Inflammatory macrophage (primary cell): Measurements from ENCODE around the gene PRKCZ.
"Not testable (repeated sequence)": the region's sequence is repeated elsewhere in the genome, so short reads cannot be mapped to it uniquely, and the experiment has no call there.

ENCODE experiments used
- DNase-seq, 2 donors: peaks; one replicate each; pipeline ENCODE4 v3.0.0-alpha.2; 2020 to 2022

PRKCZ gene

DNA sequence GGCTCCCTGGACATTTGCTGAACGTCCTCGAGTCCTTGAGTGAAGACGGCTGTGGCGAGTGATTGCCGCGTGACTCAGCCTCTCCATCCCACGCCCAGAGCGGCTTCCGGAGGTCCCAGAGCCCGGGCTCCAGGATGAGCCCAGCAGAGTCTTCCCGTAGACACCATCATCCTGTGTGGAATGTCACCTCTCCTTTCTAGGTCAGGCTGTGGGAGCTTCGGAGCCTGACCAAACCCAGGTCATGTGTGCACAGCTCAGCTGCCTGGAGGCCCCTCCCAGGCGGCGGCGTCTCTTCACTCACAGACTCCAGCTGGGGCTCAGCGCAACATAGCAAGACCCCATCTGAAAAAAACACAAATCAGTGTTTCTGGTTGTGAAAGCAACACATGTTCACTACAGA is 38.2 kb downstream of the PRKCZ start:
- no peak for DNase-seq

DNA sequence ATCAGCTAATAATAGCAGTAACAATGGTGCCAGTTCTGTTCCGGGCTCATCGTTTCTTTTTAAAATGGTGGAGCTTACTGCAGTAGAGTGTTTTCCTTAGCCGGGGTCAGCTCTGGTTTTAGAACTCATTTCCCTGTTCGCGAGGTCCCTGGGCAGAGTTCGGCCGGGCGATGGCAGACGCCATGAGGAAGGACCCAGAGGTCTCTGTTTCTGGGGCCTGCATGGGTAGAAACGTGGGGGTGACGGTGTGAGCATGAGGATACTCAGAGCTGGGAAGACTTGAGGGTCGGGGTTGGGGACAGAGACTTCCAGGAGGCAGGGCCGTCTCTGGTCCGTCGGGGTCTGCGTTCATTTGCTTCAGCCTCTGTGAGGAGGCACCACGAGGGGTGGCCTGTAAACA is 38.8 kb downstream of the PRKCZ start:
- DNase-seq: no peak

DNA sequence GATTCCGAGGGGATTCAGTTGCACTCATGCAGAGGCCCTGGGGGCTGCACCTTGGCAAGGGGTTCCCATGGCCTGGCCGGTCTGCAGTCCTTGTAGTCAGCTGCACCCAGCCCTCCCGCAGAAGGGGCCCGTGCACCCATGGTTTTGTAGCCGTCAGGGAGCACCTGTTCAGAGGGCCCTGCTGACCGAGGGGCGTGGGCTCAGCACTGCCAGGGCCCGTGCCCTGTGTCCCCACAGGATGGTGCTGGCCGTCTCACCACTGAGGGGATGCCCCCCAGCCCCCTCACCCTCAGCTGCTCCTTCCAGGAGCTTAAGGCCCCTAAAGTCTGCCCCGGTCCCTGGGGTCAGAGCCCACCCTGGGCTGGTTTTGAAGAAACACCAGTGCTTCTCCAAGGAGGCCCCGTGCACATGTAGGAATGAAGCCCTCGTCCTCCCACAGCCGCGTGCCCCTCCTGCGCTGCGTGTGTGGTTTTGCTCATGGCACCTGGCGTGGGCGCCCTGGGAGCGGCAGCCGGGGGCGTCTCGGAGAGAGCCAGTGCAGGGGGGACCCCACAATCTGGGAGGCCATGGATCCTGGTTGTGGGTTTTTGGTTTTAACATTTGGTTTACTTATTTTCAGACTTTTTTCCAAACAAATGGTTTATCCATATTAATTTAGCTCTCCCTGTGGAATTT is 40.1 kb downstream of the PRKCZ start:
- DNase-seq: no peak

DNA sequence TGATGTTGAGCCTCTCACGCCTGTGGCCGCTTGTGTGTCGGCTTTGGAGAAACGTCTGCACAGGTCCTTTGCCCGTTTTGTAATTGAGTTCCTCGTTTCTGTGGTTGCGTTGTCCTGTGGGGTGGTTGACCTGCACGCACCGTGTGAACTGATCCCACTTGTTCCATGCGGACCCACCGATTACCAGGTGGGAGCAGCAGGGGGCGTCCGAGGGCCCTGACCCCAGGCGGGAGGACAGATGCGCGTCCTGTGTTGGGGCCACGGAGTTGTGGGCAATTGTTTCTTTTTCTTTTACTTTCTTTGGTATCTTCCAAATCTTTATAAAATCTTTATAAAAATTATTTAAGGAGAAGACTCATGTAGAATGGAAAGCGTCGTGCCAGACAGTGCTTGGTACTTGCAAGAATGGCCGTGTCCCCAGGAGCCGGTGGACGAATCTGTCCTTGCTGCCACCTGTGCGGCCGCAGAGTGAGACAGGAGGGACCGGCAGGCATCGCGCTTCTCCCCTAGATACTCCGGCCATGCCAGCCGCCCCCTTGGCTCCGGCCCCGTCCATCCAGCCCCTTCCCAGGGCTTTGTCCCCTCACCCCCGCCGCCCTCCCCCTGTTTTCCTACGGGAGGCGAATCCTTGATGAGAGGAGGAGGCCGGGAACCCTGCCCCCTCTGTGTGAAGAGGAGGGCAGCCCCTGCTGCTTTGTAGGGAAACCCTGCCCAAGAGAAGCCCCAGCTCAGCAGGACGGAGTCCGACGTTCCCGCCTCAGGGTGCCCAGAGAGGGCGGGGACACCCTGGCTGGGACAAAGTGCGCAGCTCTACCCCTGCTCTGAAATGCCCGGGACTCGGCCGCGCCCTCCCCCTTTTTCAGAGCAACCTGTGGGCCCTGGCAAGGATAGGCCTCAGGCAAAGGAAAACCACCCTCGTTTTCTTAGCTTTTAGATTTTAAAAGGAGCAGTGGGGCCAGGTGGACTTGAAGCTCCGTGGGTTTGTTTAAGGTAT is 41.7 kb downstream of the PRKCZ start:
- peak; percentile 34 to 35 for DNase-seq

DNA sequence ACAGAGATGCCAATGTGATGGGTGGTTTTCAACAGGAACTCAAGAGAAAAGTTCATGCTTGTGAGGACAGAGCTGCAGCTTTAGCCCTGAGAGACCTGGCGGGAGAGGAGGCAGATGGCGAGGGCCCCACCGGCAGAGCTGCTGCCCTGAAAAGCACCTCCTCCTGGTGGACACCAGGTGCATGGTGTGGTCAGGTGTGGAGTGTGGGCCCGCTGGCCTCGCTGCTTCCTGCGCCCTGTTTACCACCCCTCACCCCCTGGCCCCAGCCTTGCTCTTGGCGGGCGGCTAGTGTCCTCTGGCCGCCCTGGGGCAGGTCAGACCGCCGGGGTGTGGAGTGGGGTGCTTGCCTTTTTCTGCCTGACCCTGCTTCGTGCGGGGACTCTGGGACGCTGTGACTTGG is 42.8 kb downstream of the PRKCZ start:
- DNase-seq: no peak

DNA sequence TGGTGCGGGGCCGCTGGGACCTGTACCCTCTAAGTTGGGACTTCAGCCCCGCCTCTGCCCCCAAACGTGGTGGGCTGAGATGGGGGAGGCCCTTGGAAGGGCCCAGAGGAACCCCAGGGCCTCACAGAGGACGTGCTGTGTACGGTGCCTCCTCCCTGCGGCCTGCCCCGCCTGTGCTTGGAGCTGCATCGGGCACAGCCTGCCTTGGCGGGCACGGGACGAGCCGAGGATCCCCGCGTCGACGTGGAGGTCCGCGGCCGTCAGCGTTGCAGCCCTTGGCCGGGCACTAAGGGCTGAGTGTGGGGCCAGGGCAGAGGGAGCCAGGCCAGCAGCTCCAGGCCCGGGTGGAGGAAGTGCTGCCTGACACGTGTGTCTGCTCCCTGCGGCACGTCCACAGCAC is 43.4 kb downstream of the PRKCZ start:
- no peak for DNase-seq

DNA sequence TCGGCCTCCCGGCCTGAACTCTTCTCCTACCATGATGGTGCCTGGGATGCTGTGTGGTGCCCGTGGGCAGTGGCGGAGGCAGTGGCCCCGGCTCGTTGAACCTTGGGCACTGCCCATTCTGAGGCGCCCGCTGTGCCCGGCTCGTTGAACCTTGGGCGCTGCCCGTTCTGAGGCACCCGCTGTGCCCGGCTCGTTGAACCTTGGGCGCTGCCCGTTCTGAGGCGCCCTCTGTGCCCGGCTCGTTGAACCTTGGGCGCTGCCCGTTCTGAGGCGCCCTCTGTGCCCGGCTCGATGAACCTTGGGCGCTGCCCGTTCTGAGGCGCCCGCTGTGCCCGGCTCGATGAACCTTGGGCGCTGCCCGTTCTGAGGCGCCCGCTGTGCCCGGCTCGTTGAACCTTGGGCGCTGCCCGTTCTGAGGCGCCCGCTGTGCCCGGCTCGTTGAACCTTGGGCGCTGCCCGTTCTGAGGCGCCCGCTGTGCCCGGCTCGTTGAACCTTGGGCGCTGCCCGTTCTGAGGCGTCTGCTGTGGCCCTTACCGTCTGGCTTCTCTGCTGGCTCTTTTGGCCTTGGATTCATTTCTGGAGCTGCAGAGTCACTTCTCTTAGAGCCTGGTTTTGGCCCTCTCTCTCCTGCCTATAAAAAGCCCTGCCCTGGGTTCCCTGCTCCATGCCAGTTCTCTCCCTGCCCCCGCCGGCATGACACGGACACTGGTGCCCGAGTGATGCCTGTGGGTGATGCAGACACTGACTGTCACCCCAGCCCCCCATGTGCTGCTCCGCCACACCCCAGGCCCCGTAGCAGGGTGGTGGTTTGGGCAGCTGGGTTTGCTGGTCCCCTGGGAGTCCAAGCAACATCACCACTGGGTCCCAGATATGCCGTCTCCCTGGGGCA is 44.3 kb downstream of the PRKCZ start:
- not testable (repeated sequence) for DNase-seq

DNA sequence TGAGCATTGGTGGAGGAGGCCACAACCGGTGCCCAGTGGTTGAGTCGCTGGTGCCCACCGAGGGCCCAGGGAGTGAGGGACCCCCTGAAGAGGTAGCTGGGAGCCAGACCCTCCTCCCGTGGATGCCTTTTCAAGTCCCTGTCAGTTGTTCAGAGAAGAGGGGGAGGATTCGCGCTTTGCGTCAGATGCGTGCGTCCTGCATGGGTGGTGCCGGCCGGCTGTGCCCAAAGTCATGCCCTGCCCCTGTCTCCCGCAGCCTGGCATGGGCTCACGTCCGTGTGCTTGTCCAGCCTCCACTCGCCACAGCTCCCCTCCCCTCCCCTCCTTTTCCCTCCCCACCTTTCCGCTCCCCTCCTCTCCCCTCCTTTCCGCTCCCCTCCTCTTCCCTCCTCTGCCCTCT is 45.2 kb downstream of the PRKCZ start:
- DNase-seq: no peak

DNA sequence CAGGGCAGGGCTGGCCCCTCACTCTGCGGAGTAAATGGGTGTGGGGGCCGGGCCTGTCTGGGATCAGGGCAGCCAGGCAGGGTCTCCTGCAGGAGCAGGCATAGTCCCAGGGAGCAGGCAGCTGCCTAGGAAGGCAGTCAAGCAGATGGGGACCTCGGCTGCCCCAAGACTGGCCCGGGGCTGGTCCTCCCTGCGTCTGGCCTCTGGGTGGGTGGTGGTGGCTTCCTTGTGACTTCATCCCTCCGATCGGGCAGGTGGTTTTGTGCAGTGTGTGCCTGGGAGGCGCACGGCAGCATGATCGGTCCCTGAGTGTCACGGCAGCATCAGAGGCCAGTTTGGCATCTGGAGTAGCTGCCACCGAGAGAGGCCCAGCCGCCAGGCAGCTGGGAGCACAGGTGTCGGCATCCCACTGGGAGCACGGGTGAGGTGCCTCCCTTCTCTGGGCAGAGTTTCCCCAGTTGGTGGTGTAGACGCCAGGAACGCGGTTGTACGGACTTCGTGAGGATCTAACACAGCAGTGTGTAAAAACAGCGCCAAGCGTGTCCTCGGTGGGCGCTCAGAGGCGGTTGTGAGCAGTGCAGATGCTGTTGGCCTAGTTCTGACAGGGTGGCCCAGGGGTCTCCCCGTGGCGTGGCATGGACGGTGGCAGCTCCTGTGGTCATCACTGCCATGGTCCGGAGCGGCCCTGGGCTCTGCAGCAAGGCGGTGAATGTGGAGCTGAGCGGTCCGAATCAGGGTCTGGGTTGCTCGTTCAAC is 45.9 kb downstream of the PRKCZ start:
- DNase-seq: no peak

DNA sequence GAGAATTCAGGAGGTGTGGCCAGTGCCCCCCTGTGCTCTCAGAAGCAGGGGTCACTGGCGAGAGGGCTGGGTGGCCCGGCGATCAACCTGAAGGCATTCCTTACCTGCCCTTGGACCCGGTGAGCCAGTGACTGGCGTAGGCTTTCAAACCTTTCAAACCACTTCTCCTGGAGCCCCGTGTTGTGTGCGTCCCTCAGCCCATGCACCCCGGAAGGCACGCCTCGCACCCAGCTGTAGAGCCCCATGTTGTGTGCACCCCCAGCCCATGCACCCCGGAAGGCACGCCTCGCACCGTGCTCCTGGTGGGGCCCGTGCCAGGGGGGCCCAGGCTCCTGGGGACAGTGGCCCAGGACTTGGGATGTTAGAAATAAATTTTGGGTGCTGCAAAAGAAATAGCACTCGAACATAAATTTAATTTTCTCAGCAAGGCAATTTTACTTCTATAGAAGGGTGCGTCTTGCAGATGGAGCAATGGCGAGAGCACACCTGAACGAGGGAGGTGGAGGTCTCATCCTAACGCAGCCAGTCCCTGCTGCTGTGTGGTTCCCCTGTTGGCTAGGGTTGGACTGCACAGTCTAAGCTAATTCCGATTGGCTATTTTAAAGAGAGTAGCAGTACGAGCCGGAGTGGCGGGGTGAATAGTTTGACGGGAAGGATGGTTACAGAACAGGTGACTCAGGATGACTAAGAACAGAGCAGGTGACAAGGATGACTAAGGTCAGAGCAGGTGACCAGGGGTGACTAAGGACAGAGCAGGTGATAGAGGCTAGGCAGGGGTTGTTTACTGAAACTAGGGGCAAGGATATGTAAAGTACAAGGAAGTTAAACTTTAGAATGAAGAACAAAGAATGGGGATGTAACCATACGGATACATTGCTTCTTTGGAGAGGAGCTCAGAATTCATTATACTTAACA is 47.4 kb downstream of the PRKCZ start:
- DNase-seq: no peak

DNA sequence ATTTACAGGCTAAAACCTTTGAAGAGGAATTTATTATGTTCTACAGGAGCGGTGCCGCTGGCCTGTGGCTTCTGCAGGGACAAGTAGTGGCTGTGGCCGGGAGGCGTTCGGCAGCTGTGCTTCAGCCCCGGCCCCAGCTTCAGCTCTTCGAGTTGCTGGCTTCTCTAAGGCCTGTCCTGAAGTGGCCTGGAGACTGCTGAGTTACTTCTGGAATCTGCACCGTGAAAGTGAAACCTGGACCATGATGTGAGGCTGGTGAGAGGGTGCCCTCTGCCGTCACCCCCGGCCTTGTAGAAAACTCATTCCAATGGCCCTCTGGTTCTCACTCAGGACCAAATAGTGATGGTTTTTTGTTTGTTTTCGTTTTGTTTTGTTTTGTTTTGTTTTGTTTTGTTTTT is 48.1 kb downstream of the PRKCZ start:
- no peak for DNase-seq

DNA sequence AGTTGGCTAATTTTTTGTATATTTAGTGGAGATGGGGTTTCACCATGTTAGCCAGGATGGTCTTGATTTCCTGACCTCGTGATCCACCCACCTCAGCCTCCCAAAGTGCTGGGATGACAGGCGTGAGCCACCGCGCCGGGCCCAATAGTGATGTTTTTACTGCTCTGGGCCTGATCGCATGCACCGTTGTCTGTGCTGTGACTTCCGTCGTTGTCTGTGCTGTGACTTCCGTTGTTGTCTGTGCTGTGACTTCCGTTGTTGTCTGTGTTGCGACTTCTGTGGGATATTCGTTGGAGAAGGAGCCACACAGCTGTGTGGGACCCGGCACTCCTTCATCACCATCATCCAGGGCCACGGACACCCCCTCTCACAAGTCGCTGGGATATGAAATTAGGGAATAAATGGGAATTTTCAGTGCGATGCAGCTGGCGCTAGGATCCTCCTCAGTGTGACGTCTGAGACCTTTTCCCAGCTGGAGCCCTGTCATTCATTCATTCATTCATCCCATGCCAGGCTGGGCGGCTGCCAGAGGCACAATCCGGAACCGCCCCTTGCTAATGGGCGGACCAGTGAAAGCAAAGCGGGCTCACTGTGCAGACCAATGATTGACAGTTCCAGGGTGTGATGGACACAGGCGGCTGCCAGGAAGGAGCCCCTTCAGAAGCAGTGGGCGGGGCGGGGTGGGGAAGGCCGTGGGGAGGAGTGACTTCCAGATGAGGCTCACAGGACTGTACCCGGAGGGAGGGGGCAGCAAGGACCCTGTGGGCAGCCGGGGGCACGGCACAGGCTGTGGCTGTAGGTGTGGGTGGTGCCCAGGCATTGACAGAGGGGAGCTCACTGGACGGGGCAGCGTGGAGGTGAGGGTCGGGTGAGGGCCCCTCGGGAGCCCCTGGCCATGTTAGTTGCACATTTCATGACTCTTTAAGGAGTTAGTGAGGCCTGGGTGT is 48.9 kb downstream of the PRKCZ start:
- no peak for DNase-seq

DNA sequence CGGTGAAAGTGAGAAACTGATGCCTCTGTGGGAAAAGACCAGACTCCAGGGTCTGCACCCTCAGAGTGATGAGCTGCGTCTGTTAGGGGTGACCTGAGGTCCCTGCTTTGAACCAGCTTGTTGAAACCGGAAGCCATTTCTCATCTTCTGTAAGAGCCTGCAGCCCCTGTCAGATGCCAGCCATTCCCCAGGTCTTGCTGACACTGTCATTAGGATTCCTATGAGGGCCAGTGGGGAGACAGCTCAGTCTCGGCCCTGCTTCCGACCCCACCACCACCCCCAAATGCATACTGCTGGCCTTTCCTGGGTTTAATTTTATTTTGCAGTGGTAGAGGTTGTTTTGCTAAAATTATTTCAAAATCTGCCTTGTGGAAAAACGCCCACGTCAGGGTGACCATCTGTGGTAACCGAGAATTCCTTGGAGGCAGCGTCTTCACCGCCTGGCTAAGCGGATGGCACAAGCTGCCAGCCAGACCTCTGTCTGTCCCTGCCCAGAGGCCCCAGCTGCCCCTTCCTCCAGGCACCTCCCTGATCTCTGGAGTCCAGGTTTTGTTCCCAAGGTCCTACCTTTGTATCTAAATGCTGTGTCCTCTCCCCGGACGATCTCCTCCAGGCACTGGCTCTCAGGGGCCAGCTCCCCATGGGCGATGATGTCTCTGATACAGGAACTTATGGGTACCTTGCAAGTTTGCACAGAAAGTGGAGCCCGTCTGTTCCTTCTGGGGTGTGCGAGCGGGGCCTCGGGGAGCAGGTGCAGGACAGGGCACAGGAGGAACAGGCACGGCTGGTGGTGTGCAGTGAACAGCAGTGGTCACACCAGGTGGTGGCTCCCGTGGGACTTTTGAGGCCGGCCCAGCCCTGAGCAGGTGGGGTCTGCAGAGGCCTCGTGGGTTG is 49.9 kb downstream of the PRKCZ start:
- no peak for DNase-seq

DNA sequence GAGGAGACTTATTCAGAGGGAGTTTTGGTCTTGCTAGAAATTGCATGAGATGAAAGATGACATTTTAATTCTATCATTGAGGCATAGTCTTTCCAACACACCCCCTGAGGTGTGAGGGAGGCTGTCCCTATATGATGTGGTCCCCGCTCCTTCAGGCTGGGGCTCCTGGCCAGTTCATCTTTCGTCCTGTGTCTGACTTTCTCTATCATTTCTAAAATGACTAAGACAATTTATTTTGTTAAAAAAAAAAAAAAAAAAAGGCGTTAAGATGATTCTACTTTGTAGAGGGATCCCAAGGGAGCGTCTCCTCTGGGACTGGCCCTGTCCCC is 50.5 kb downstream of the PRKCZ start:
- no peak for DNase-seq

DNA sequence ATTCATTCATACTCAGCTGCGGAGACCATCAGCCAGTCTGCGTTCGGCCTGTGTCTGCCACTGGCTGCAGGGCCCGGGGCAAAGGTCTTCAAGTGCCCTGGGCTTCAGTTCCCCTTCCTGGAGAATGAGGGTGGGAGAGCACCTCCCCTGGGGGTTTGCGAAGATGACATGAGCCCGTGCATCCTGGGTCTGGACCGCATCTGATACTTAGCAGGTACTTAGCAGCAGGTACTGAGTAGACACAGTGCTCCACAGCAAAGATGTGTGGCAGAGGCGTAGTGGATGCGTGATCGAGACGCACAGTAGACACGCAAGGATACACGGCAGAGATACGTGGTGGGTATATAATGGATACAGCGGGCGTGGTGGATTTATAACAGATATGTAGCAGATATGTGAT is 51.3 kb downstream of the PRKCZ start:
- DNase-seq: no peak

DNA sequence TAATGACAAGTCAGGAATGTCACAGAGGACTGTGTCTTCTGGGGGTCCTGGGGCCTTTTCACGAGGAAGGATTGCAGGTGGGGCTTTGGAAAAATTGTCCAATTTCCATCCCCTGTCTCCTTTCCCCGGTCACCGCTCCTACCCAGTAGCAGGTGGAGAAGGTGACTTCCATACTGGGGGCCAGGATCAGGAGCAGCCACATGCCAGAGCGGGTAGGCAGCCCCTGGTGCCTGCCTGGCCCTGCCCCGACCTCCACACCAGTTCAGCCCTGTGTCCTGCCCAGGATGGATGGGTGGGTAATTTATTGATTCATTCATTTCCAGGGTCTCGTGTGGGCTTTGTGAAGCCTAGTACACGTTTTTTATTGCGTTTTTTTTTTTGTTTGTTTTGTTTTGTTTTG is 51.7 kb downstream of the PRKCZ start:
- no peak for DNase-seq

DNA sequence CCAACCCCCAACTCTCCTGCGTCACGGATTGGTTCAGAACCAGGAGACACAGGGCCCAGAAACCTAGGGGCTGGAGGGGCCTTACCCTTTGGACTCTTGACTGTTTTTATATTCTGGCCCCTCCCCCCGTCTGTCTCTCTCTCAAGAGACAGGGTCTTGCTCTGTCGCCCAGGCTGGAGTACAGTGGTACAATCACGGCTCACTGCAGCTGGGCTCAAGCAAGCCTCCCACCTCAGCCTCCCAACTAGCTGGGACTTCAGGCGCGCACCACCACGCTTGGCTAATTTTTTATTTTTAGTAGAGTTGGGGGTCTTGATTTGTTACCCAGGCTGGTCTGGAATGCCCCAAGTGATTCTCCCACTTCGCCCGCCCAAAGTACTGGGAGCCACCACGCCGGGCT is 52.5 kb downstream of the PRKCZ start:
- no peak for DNase-seq

DNA sequence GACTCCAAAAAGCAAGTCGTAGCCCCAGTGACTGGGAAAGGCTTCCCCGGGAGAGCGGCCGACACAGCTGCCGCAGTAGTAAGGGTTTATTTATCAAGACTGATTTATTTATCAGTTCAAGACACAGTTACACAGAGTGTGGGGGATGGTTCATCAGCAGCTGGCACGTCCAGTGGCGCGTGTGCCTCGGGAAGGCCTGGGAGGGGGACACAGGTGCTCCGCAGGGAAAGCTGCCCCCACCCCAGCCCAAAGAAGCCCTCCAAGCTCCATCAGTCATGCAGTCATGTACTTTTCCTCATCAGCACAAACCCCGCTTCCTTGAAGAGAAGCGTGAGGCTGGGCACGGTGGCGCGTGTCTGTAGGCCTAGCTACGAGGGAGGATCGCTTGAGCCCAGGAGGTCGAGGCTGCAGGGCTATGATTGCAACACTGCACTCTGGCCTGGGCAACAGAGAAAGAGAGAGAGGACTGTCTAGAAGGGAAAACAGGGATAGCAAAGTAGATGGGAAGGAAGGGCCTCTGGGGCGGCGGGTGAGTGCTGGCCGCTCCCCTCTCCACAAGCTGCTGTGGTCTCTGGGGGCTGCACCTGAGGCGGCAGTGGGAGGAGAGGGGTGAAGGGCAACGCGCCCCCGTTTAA is 53.2 kb downstream of the PRKCZ start:
- no peak for DNase-seq
